Esophagus muscularis mucosa (tissue), 4 donors: ENCODE data around the gene SOST.

Source experiments
- EP300 ChIP-seq: sonication (generic); formaldehyde crosslinking; IDR thresholded peaks from one replicate; pipeline ENCODE4 v1.6.1; 2017; ENCODE audit warnings: antibody characterized with exemption
- POLR2A ChIP-seq: fragments of 450-650 bp; IDR thresholded peaks from one replicate; pipeline ENCODE4 v1.6.1; 2017; ENCODE audit warnings: antibody characterized with exemption, moderate library complexity, mild to moderate bottlenecking, low read depth
- POLR2AphosphoS5 ChIP-seq, 2 donors: sonication (generic); formaldehyde crosslinking; IDR thresholded peaks; one replicate each; pipeline ENCODE4 v1.6.1; 2017; ENCODE audit warnings: antibody characterized with exemption in 2 of 2
- TF ChIP-seq, protein P1 (sequence below), 3 experiments: fragments of 200-600 bp in 2 of 3; fragments of 450-650 bp in 1 of 3; sonication (generic) in 2 of 3; IDR thresholded peaks; one replicate each; pipeline ENCODE4 v1.5.1; 2017 to 2019; ENCODE audit warnings: antibody characterized with exemption in 3 of 3, mild to moderate bottlenecking in 2 of 3, moderate library complexity in 1 of 3

DNA sequence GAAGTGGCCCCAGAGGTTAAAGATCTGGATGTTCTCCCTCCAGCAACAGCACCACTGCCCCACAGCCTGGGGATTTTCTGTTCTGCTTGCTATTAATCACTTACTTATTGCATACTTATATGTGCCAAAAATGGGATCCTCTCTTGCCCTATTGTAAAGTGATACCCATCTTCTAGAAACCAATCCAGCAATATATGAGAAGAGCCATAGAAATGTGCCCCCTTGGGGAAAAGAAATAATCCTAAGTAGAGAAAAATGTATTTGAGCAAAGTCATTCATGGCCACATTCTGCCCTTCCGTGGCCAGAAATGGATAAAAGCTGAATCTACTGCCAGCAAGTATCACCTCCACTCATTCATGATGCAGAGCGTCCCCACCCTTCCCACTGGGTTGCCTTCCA lies 20.9 kb downstream of the SOST start:
- TF ChIP-seq, protein P1, sequence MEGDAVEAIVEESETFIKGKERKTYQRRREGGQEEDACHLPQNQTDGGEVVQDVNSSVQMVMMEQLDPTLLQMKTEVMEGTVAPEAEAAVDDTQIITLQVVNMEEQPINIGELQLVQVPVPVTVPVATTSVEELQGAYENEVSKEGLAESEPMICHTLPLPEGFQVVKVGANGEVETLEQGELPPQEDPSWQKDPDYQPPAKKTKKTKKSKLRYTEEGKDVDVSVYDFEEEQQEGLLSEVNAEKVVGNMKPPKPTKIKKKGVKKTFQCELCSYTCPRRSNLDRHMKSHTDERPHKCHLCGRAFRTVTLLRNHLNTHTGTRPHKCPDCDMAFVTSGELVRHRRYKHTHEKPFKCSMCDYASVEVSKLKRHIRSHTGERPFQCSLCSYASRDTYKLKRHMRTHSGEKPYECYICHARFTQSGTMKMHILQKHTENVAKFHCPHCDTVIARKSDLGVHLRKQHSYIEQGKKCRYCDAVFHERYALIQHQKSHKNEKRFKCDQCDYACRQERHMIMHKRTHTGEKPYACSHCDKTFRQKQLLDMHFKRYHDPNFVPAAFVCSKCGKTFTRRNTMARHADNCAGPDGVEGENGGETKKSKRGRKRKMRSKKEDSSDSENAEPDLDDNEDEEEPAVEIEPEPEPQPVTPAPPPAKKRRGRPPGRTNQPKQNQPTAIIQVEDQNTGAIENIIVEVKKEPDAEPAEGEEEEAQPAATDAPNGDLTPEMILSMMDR (IDR thresholded peaks at IDR 0.05): no peak
- TF ChIP-seq POLR2A (no peak), POLR2AphosphoS5 (IDR thresholded peaks at IDR 0.05) (no peak), EP300 (no peak)
